Mucosa of descending colon (tissue), 3 donors: Measurements from ENCODE around the gene STX18. TPM values are rescaled to one million over a fixed set of nuclear protein-coding genes. Genes with fewer than 3 reads are reported as not detected.
A peak's percentile ranks its signal among the peaks of the same experiment; 100 is the strongest.

ENCODE experiments used
- ATAC-seq: fragments of 200-7000 bp; cut with Tn5 transposase; one replicate; pipeline ENCODE4 v1.9.1; 2020; ENCODE audit warnings: mild to moderate bottlenecking, moderate library complexity
- DNase-seq, 3 donors: peaks; one replicate each; pipeline ENCODE4 v3.0.0-alpha.2; 2020
- H3K36me3 ChIP-seq: fragments of 200-600 bp; one replicate; pipeline ENCODE4 v1.8.0; 2021; ENCODE audit warnings: low read depth, mild to moderate bottlenecking
- H3K4me1 ChIP-seq: fragments of 200-600 bp; one replicate; pipeline ENCODE4 v1.8.0; 2021; ENCODE audit warnings: low read depth, mild to moderate bottlenecking
- H3K4me3 ChIP-seq: fragments of 200-600 bp; one replicate; pipeline ENCODE4 v1.8.0; 2021; ENCODE audit warnings: mild to moderate bottlenecking
- H3K9me3 ChIP-seq: fragments of 200-600 bp; one replicate; pipeline ENCODE4 v1.8.0; 2021; ENCODE audit warnings: mild to moderate bottlenecking
- intact Hi-C, 2 donors: fragments of 100-400 bp; cut with DNase I in 1 of 2; cut with micrococcal nuclease in 1 of 2; formaldehyde crosslinking; loops; one replicate each; pipeline versions ENCODE4 v1.11.0 to v1.11.1; 2022; cut with DNase I, micrococcal nuclease
- total RNA-seq, 3 donors: library from RNA; stranded (reverse); fragmentation: NEBNext Ultra II Directional in 2 of 3; extraction: Animal tissue kit (Norgen Biotek cat#: 25700) in 2 of 3; gene quantifications; one replicate each; pipeline versions ENCODE4 v1.2.1 to v1.2.4, GENCODE V29; 2021 to 2023
- TF ChIP-seq, protein P1 (sequence below): fragments of 200-600 bp; IDR thresholded peaks from one replicate; pipeline ENCODE4 v1.8.0; 2022; ENCODE audit warnings: antibody characterized with exemption, mild to moderate bottlenecking
- donor health status: DM: no; HTN: no; CAD: no; lungs with moderate emphysema.
- donor health status: DM: no; HTN: no; CAD: no.
- donor health status: DM: no; HTN: yes; CAD: no.

The STX18 gene
- total RNA-seq, 3 donors from 2014 or later = 33.1 to 43.3 (median 36.3) TPM

DNA sequence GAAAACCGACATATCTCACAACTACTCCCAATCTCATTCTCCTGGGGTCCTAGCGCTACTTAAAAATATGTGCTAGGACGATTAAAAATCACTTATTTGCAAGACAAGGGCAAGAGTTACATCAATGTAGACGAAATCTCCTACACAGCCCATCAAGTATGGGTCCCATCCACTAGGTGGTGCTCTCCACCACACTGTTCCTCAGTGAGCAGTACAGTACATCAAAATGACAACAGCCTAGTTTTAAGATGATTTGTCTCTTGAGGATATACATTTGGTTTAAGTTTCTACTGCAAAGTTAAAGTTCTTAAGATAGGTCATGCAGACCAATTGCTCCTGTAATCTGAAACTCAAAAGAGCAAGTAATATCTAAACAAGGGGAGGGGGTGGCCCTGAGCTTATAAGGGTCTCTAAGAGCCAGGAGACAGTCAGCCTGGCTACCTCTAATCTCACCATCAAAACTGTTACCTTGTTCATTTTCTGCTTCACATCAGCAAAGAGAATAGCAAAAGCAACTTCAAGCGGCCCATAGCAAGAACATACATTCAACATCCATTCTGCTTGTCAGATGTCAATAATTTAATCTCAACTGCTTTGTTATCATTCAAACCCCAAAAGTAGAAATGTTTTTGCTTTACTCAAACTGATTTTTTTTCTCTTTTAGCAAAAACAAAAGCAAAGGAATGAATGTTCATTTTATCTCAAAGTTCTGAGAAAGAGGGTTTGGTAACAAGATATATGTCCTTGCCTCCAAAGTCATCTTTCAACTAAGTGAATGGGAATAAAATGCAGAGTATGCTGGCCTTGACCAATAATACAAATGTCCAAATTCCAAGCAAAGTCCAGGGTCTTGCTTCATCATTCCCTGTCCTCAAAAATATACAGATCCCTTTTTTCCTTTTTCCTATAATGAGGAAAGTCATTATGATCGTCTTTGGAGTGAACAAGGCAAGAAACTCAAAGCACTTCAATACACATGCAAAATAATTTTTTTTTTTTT lies 53.1 kb downstream of the STX18 start:
- Histone ChIP-seq H3K4me3 (no peak overlapping the region), H3K36me3 (no peaks in the 10 kb centered on the region), H3K9me3 (no peaks in the 10 kb centered on the region), H3K4me1 (peaks cover 5% of the 10 kb centered on the region)
- DNase-seq (peak in 2 of 3 donors; percentile 65 to 88), ATAC-seq (peak; percentile 95)
- TF ChIP-seq, protein P1, sequence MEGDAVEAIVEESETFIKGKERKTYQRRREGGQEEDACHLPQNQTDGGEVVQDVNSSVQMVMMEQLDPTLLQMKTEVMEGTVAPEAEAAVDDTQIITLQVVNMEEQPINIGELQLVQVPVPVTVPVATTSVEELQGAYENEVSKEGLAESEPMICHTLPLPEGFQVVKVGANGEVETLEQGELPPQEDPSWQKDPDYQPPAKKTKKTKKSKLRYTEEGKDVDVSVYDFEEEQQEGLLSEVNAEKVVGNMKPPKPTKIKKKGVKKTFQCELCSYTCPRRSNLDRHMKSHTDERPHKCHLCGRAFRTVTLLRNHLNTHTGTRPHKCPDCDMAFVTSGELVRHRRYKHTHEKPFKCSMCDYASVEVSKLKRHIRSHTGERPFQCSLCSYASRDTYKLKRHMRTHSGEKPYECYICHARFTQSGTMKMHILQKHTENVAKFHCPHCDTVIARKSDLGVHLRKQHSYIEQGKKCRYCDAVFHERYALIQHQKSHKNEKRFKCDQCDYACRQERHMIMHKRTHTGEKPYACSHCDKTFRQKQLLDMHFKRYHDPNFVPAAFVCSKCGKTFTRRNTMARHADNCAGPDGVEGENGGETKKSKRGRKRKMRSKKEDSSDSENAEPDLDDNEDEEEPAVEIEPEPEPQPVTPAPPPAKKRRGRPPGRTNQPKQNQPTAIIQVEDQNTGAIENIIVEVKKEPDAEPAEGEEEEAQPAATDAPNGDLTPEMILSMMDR = peak; percentile 75
- intact Hi-C loops = no loop called here

GRCh38 chr4:4486969-4487368 lies 54.9 kb downstream of the STX18 start:
- no peak for ATAC-seq

GRCh38 chr4:4485806-4486205 lies 56.0 kb downstream of the STX18 start:
- DNase-seq (no peak), ATAC-seq (no peak)
- no peaks in the 10 kb centered on the region for H3K9me3 ChIP-seq
- no peak overlapping the region for H3K4me3 ChIP-seq
- intact Hi-C loops = no loop called here
- no peaks in the 10 kb centered on the region for H3K36me3 ChIP-seq
- H3K4me1 ChIP-seq = no peaks in the 10 kb centered on the region
- TF ChIP-seq, protein P1 = no peak

More at GRCh38 chr4:4486969-4487368, 54.9 kb downstream of the STX18 start:
- Histone ChIP-seq H3K36me3 (no peaks in the 10 kb centered on the region), H3K4me3 (no peak overlapping the region), H3K9me3 (no peaks in the 10 kb centered on the region), H3K4me1 (no peaks in the 10 kb centered on the region)
- no peak for DNase-seq
- TF ChIP-seq, protein P1 = no peak
- intact Hi-C loops = no loop called here

GRCh38 chr4:4481399-4481994 lies 60.4 kb downstream of the STX18 start:
- H3K4me1 ChIP-seq = no peaks in the 10 kb centered on the region
- DNase-seq (no peak), ATAC-seq (no peak)
- TF ChIP-seq, protein P1 = no peak
- H3K36me3 ChIP-seq = no peaks in the 10 kb centered on the region
- H3K4me3 ChIP-seq = no peak overlapping the region
- intact Hi-C loops = no loop called here
- H3K9me3 ChIP-seq = no peaks in the 10 kb centered on the region

DNA sequence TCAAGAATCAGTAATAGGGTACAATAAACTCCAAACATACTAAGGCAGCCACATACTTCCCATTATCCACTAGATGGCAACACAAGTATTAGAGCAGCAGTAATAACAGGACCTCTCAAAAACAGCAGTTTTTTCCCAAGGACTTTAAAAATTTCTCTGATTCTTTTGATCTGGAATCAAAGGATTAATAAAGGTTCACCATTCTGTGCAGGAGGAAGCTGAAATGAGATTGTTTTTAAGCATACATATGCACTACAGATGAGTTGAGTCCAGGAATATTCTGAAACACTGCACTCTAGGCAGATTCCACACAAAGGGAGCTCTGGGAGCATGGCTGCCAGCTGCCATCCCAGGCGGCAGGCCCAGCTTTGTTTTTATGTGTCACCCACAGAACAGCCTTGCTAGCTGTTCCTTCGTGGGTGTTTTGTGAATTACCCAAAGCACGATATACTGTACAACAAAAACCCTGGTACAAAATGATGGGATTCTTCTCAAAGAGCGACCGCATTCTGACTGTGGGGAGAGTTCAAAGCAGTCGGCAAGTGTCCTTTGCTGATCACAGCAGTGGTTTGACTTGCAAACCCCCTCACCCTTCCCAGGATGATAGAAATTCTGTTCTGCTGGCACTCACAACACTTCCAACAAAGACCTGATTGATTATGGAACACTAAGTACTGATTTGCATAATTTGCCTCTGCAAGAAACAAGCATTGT lies 61.0 kb downstream of the STX18 start:
- intact Hi-C loops = no loop called here
- H3K4me1 ChIP-seq = no peaks in the 10 kb centered on the region
- ATAC-seq = no peak

More for the DNA sequence above, 61.0 kb downstream of the STX18 start:
- no peak overlapping the region for H3K4me3 ChIP-seq
- no peaks in the 10 kb centered on the region for H3K36me3 ChIP-seq
- TF ChIP-seq, protein P1 = no peak
- DNase-seq = no peak
- H3K9me3 ChIP-seq = no peaks in the 10 kb centered on the region
